ELR (cell line): ENCODE measurements around the gene CDC42BPA.
"Not testable (repeated sequence)": the region's sequence is repeated elsewhere in the genome, so short reads cannot be mapped to it uniquely, and the experiment has no call there.

Experiments used
- DNase-seq: peaks from one replicate; pipeline ENCODE4 v3.0.0-alpha.2; 2015; ENCODE audit warnings: low read depth

Gene CDC42BPA

GRCh38 chr1:227261501-227261900 lies 56.8 kb downstream of the CDC42BPA start:
- DNase-seq = no peak

GRCh38 chr1:227260433-227260832 lies 57.9 kb downstream of the CDC42BPA start:
- DNase-seq = no peak

GRCh38 chr1:227257964-227258363 lies 60.3 kb downstream of the CDC42BPA start:
- DNase-seq = no peak

- DNase-seq = no peak
Observed at GRCh38 chr1:227255086-227255732, 63.1 kb downstream of the CDC42BPA start.

GRCh38 chr1:227253065-227253464 lies 65.2 kb downstream of the CDC42BPA start:
- DNase-seq = no peak

GRCh38 chr1:227245613-227246320 lies 72.5 kb downstream of the CDC42BPA start:
- DNase-seq = no peak

GRCh38 chr1:227244339-227245118 lies 73.8 kb downstream of the CDC42BPA start:
- no peak for DNase-seq

- peak; percentile 30 for DNase-seq
Observed at GRCh38 chr1:227242811-227243682, 75.2 kb downstream of the CDC42BPA start.

- no peak for DNase-seq
Observed at GRCh38 chr1:227240983-227241382, 77.3 kb downstream of the CDC42BPA start.

GRCh38 chr1:227234998-227235405 lies 83.3 kb downstream of the CDC42BPA start:
- DNase-seq = peak; percentile 79

GRCh38 chr1:227231128-227231527 lies 87.2 kb downstream of the CDC42BPA start:
- not testable (repeated sequence) for DNase-seq

- no peak for DNase-seq
Observed at GRCh38 chr1:227228201-227228600, 90.1 kb downstream of the CDC42BPA start.

GRCh38 chr1:227227761-227228160 lies 90.5 kb downstream of the CDC42BPA start:
- DNase-seq = peak; percentile 20

GRCh38 chr1:227225715-227226346 lies 92.5 kb downstream of the CDC42BPA start:
- peak; percentile 90 for DNase-seq

- no peak for DNase-seq
Observed at GRCh38 chr1:227223171-227223806, 95.0 kb downstream of the CDC42BPA start.

- DNase-seq = no peak
Observed at GRCh38 chr1:227219715-227220292, 98.5 kb downstream of the CDC42BPA start.

- no peak for DNase-seq
Observed at GRCh38 chr1:227218870-227219573, 99.3 kb downstream of the CDC42BPA start.

GRCh38 chr1:227215863-227216510 lies 102.3 kb downstream of the CDC42BPA start:
- peak; percentile 26 for DNase-seq

- no peak for DNase-seq
Observed at GRCh38 chr1:227214207-227214606, 104.1 kb downstream of the CDC42BPA start.
